ENCODE measurements around the gene ITIH6.

ITIH6 gene

GRCh38 chrX:54715621-54716020 lies 82.4 kb downstream of the ITIH6 start:
- no peak for DNase-seq (ENCODE audit: low read depth)

- no peak for DNase-seq (ENCODE audit: low read depth)
These were observed 83.6 kb downstream of the ITIH6 start for GRCh38 chrX:54714424-54714823.

- DNase-seq (ENCODE audit: low read depth): no peak
These were observed 86.3 kb downstream of the ITIH6 start for GRCh38 chrX:54711735-54712134.

- DNase-seq (ENCODE audit: low read depth): no peak
These were observed 87.1 kb downstream of the ITIH6 start for GRCh38 chrX:54710920-54711319.

GRCh38 chrX:54708404-54708803 lies 89.7 kb downstream of the ITIH6 start:
- DNase-seq (ENCODE audit: low read depth): no peak
